ENCODE measurements around the gene INPP5D.
"Not testable (repeated sequence)": the region's sequence is repeated elsewhere in the genome, so short reads cannot be mapped to it uniquely, and the experiment has no call there.

INPP5D gene

GRCh38 chr2:233096006-233096405, 35.9 kb downstream of the INPP5D start:
- DNase-seq = no peak

DNA sequence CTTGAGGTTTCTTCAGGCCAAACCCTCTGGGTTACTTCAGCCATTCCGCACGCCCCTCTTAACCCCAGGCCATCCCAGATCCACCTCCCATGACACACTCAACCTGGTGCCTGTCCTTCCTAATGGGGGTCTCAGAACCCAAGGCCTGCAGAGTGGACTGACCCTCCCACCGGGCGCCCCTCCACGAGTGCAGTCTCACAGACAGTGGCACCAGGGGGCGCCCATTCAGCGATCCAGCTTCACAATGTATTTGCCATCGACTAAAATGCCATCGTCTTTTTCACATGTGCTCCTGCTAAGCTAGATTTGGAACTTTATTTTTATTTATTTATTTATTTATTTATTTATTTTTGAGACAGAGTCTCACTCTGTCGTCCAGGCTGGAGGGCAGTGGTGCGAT, 38.5 kb downstream of the INPP5D start:
- DNase-seq = no peak

GRCh38 chr2:233099820-233100191, 39.7 kb downstream of the INPP5D start:
- DNase-seq = not testable (repeated sequence)

DNA sequence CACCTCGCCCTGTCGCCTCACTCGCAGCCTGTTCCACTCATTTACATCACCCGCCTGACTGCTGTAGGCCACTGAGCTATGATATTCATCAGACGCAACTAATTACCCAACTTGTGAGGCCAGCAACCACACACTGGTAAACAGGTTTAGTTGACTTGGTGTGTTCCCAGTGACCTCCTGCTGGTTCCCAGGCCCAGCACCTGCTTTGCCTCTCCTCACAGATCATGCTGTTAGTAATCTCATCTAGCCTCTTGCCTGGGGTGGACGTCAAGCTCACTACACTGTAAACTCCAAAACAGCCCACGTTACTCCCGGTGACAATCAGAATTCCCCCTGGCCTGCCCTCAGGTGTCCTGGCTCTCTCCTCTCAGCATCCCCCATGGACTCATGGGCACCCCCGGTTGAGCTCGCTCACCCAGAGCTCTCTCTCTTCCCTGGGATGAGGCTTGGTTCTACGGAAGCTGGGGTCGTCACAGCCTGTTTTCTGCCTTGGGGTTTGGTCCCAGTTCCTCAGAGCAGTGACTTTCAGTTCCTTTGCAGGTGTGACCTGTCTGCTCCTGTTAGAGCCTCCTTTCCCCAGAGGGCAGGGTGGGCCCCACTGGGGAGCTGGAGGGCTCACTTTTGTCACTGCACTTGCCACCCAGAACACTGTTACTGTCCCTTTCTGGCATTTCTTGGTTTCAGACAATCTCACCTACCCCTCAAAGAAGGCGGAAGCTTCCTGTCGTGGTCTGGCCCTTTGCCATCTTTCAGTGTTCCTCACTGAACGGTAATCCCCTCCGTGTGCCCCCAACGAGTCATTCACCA, 40.3 kb downstream of the INPP5D start:
- DNase-seq = peak; percentile 77

GRCh38 chr2:233101141-233101540, 41.0 kb downstream of the INPP5D start:
- no peak for DNase-seq

DNA sequence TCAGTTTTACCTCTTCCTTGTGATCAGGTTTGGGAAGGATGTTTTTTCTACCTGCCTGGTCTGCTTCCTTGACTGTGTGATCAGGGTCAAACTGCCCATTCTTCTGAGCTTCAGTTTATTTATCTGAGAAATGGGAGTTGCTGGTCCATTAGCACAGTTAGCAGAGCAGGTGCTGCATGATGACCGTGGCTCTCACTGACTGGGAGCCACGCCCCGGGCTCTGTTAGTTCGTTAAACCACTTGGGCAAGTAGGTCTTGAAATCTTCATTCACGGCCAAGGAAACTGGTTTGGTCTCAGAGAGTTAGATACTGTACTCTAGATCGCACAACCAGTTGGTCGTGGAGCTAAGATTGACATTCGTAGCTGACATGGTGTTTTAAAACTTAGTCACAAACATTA, 41.7 kb downstream of the INPP5D start:
- DNase-seq = no peak

- no peak for DNase-seq
Observed at GRCh38 chr2:233105156-233105895, 45.2 kb downstream of the INPP5D start.

DNA sequence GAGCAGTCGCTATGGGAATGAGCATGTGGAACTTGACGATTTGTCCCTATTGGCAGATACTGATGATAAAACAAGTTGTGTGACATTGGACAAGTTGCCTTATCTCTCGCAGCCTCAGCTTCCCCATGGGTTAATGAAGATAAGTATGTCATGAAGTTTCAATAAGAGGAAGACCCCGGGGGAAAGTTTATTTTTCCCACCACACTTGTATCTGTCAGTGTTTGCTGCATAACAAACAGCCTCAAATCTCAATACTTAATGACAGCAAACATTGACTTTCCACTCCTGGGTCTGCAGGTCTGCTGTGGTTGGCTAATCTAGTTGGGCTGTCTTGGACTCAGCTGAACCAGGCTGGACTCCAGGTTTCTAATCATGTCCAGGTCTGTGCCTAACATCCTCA, 45.8 kb downstream of the INPP5D start:
- DNase-seq = no peak

GRCh38 chr2:233107011-233107410, 46.9 kb downstream of the INPP5D start:
- no peak for DNase-seq

DNA sequence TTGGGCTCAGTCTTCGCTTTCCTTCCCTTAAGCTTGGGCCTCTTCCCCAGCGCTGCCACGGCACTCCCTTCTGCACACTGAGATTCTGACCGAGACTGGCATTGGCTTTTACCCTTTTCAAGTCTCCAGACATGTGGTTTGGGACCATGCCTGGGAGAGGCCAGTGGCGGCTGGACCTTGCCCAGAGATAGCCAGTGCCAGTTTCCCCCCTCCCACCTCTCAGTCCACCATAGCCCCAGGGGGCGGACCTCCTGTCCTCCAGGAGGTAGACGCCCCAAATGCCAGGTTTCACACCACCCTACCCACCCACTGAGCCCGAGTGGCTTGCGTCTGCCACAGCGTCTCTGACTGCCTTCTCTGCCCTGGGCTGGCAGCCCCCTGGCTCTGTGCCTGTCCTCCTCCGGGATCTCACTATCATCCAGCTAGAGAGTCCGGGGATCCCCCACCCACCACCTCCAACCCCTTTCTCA, 47.7 kb downstream of the INPP5D start:
- no peak for DNase-seq

DNA sequence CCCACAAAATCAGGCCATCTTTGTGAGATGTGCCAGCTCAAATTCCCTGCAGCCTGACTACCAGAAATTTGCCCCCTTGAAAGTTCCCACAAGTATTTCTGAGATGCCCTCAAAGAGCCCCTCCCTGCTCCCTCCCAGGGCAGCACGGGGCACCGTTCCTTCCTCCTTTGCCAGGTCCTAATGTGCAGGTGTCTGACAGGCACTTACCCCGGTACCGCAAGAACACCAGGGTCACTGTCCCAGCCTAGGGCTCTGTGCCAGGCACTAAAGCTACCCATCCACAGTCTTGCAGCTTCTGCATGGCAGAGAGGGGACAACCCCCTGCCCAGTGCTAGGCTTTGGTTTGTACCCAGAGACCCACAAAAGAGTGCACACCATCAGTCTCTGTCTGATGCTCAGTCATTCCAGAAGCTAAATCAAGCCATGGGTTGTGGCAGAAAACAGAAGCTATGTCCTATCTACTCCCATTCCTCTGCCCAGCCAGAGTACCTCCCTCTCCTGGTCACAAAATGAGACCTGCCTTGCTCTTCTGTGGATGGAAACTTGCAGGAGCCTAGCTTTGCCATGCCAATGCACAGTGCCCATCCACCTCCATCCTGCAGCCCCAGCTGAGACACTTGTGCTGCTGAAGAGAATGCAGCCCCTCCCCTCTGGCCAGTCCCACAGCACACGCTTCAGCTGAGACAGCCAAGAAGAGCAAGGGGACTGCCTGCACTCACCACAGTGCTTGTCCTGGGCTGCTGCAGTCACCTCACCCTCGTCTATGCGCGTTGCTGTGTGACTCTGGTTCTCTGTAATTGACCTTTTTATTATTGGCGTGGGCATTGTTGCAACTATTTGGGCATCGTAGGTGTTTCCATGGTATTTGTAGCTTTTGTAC, 48.7 kb downstream of the INPP5D start:
- DNase-seq = no peak

- no peak for DNase-seq
Observed at GRCh38 chr2:233111427-233111826, 51.3 kb downstream of the INPP5D start.

DNA sequence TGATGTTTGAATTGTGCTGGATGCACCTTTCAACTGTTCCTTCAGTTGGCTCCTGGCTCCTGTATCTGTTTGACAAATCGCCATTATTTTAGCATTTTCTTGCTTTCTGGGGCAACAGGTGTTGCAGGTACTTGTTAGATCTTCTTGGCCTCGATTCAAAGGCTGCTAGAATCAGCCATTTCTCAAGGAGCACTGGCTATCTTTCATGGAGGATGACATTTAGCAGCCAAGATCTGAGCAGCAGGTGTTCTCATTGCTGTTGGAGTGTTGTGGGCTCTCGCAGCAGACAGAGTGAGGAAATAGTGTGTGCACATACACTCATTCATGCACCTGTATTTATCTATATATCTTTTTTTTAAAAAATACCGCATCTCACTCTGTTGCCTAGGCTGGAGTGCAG, 52.2 kb downstream of the INPP5D start:
- no peak for DNase-seq

- DNase-seq = no peak
Observed at GRCh38 chr2:233112776-233113452, 52.8 kb downstream of the INPP5D start.

DNA sequence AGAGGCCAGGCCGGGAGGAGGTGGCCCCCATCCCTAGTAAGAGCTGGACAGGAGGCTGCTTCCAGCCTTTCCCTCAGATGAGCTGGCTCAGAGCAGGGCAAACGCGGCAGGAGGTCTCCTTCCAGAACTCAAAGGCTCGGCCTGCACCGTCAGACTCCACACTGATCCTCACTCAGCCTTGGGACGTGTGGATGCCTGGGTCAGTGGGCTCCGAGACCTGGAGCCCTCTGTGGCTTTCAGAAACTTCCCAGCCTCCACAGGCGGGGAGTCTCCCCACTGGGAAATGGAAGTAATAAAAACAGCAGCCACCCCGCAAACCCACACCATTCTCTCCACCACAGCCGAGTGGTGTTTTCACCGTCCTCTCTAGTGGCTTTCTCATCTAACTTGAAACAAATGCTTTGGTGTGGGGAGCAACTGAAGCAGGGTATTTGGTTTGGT, 54.3 kb downstream of the INPP5D start:
- DNase-seq = no peak

GRCh38 chr2:233115121-233115520, 55.0 kb downstream of the INPP5D start:
- DNase-seq = no peak

DNA sequence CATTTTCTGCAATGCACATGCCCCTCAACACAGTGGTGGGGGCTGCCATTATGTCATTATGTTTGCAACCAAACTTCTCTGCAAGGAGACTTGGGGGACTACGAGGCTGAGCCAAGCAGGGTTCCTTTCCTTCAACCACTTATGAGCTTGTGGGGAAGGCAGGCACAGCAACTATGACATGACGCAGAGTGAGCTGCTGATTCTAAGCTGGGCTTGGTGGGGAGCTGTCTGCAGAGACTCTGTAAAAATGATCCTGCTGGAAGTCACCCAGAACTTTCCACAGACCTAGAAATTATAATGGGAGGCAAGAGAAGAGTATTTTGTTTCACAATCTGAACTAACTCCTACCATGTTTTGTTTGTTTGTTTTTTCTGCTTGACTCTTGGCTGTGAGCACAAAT, 55.6 kb downstream of the INPP5D start:
- DNase-seq = no peak

- no peak for DNase-seq
Observed at GRCh38 chr2:233116946-233117345, 56.8 kb downstream of the INPP5D start.

DNA sequence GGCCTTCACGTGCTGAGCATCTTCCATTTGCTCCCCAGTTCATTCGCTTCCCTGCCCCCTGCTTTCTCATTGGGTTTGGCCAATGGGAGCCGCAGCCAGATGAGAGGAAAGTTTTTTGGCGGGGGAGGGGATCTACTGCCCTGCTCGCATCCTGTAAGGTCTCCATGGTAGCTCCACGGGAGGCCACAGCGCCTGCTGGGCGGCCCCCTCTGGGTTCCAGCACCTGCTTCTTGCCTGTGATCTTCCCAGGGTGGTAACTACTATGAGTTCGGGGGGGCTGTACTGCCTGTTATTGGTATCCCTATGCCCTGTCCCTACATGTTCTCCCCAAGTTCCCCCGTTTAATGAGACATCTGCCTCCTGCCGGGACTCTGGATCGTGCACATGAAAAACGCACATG, 57.2 kb downstream of the INPP5D start:
- no peak for DNase-seq

DNA sequence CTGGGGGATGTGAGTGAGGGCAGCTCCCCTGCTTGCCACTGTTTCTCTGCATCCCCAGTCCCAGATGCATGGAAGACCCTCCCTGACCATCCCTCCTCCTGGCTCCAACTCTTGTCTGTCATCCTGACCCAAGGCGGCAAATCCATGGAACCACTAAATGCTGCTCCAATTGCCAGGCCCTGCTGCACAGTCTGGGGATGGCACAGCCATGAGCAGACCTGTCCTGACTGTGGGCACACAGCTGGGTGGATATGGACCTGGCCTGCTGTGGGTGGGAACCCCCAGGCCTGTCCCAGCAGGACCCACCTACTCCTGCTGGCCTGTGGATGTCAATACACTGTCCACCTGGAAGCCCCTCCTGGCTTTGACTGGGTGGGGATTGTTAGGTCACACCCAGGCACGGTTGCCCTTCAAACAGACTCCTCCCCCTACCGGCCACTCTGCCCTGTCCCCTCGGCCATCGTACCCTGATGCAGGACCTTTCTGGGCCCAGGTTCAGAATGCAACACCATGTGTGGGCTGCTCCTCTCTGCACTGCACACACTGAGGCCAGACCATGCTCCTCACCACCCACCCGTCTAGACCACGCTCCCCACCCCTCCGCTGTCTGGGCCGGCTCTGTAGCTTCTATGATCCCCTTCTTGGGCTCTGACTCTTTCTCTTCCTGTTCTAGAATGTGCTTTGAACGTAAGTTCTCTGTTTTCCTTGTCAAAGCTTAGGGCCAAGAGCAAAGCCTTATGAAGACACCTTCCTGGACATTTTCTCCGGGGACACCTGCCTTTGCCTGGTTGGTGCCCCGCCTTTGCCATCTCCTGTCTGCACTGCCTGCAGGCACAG, 57.9 kb downstream of the INPP5D start:
- DNase-seq = no peak

DNA sequence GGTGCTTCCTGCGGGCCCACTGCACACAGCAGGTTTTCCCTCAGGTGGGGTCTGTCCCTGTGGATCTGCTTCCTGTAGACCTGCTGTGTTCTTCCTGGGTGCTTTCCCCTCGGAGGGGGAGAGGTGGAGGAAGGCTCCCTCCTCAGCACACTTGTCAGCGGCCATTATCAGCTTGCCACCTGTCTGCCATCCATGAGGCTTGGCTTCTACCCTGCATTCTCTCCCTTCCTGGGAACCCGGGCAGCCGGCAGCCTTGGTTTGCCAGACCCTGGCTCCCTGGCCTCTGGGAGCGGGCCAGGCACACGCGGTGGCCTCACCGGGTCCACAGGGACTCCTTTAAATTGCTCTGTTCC, 58.5 kb downstream of the INPP5D start:
- DNase-seq = no peak

- DNase-seq = no peak
Observed at GRCh38 chr2:233119123-233119522, 59.0 kb downstream of the INPP5D start.

Measured in CD4-positive, alpha-beta T cell treated with Interferon gamma for 1 hour (primary cell).